Lung (tissue), 12 donors: ENCODE measurements around the gene CASP14. TPM values are rescaled to one million over a fixed set of nuclear protein-coding genes. Genes with fewer than 3 reads are reported as not detected.

ENCODE experiments used
- ATAC-seq: fragments of 200-7000 bp; cut with Tn5 transposase; one replicate; pipeline ENCODE4 v1.9.1; 2020; ENCODE audit warnings: moderate number of reproducible peaks; ENCODE audit not compliant: insufficient read depth, low FRiP score
- DNase-seq, 3 donors: peaks; one replicate each; pipeline ENCODE4 v3.0.0-alpha.2; 2013 to 2017
- H3K27ac ChIP-seq, 2 donors: one replicate each; pipeline ENCODE4 v1.5.1; 2013; ENCODE audit warnings: mild to moderate bottlenecking in 2 of 2, moderate library complexity in 2 of 2, control low read depth in 1 of 2, inconsistent platforms in 1 of 2, low read depth in 1 of 2, low read length in 1 of 2
- H3K27me3 ChIP-seq, 3 donors: one replicate each; pipeline ENCODE4 v1.5.1; 2013; ENCODE audit warnings: low read length in 2 of 3; ENCODE audit not compliant: control insufficient read depth in 3 of 3, insufficient read depth in 3 of 3
- H3K36me3 ChIP-seq, 4 donors: one replicate each; pipeline ENCODE4 v1.5.1; 2013; ENCODE audit warnings: low read length in 4 of 4, mild to moderate bottlenecking in 1 of 4, moderate library complexity in 1 of 4; ENCODE audit not compliant: control insufficient read depth in 4 of 4, insufficient read depth in 4 of 4
- H3K4me1 ChIP-seq, 5 donors: one replicate each; pipeline ENCODE4 v1.5.1; 2013; ENCODE audit warnings: low read length in 5 of 5, mild to moderate bottlenecking in 2 of 5, moderate library complexity in 1 of 5; ENCODE audit not compliant: control insufficient read depth in 5 of 5, insufficient read depth in 5 of 5
- H3K4me3 ChIP-seq: one replicate; pipeline ENCODE4 v1.5.1; 2013; ENCODE audit warnings: mild to moderate bottlenecking, control low read depth, moderate library complexity
- H3K9ac ChIP-seq, 2 donors: one replicate each; pipeline ENCODE4 v1.5.1; 2013; ENCODE audit warnings: low read length in 2 of 2, control low read depth in 1 of 2; ENCODE audit not compliant: insufficient read depth in 1 of 2
- H3K9me3 ChIP-seq, 4 donors: one replicate each; pipeline ENCODE4 v1.5.1; 2013; ENCODE audit warnings: low read length in 3 of 4, mild to moderate bottlenecking in 1 of 4, moderate library complexity in 1 of 4; ENCODE audit not compliant: control insufficient read depth in 4 of 4, insufficient read depth in 3 of 4
- CTCF ChIP-seq: IDR thresholded peaks from 2 replicates; pipeline ENCODE4 v1.5.1; 2012; ENCODE audit warnings: mild to moderate bottlenecking; ENCODE audit errors: control extremely low read depth, extremely low read depth
- WGBS, 2 donors: extraction: QIAGEN DNeasy Blood & Tissue Kit; methylation state at CpG; one replicate each; pipeline ENCODE4 v1.1.7; 2013; 5-methylcytosine and 5-hydroxymethylcytosine counted together
- polyA plus RNA-seq, 2 donors: library from polyadenylated mRNA; stranded (reverse); fragments of 200-250 nt; gene quantifications; one replicate each; pipeline ENCODE4 v1.2.1, GENCODE V29; 2013
- total RNA-seq, 2 donors: library from RNA; depleted of rRNA in 1 of 2; stranded (reverse); fragments of >200 nt in 1 of 2; gene quantifications; one replicate each; pipeline ENCODE4 v1.2.1, GENCODE V29; 2014 to 2021
- donor health status: control.
- donor health status: control.
- donor health status: Bipolar disorder and iron deficiency.
- donor health status: healthy.
- donor health status: DM: yes; HTN: yes; CAD: no.

CASP14 gene
- total and polyA plus RNA-seq, 4 donors: not detected

GRCh38 chr19:15042826-15043225, 6.5 kb upstream of the CASP14 start:
- Histone ChIP-seq H3K9me3 (no peaks in the 10 kb centered on the region), H3K27ac (no peak overlapping the region), H3K4me3 (no peak overlapping the region), H3K9ac (no peak overlapping the region), H3K36me3 (no peaks in the 10 kb centered on the region), H3K27me3 (no peaks in the 10 kb centered on the region), H3K4me1 (peaks cover 0 to 5% (median 0%) of the 10 kb centered on the region in 5 donors)
- ATAC-seq: no peak
- no peak for DNase-seq
- 80 to 88% methylated on average over 2 of the region's 2 CpGs for WGBS, 2 donors
- no peak for TF ChIP-seq CTCF

- H3K27me3 ChIP-seq: peaks cover 0 to 3% (median 0%) of the 10 kb centered on the region in 3 donors
- no peak for TF ChIP-seq CTCF
- DNase-seq (peak; percentile 28 to 89 (median 86)), ATAC-seq (no peak)
- WGBS, 2 donors: 53 to 81% methylated on average over 3 of the region's 3 CpGs
- H3K9me3 ChIP-seq: no peaks in the 10 kb centered on the region
- H3K27ac ChIP-seq: no peak overlapping the region
- no peak overlapping the region for H3K9ac ChIP-seq
- no peaks in the 10 kb centered on the region for H3K4me1 ChIP-seq
- no peak overlapping the region for H3K4me3 ChIP-seq
- H3K36me3 ChIP-seq: no peaks in the 10 kb centered on the region
Observed at GRCh38 chr19:15045506-15045905, 3.8 kb upstream of the CASP14 start.

GRCh38 chr19:15047680-15048079, 1.6 kb upstream of the CASP14 start:
- ATAC-seq: no peak
- Histone ChIP-seq H3K27ac (no peak overlapping the region), H3K9me3 (no peaks in the 10 kb centered on the region), H3K4me1 (no peaks in the 10 kb centered on the region), H3K27me3 (peaks cover 0 to 3% (median 0%) of the 10 kb centered on the region in 3 donors), H3K36me3 (no peaks in the 10 kb centered on the region), H3K9ac (no peak overlapping the region), H3K4me3 (no peak overlapping the region)
- WGBS, 2 donors: 57 to 71% methylated on average over 11 of the region's 11 CpGs
- DNase-seq: no peak
- TF ChIP-seq CTCF: no peak

- no peak for TF ChIP-seq CTCF
- WGBS, 2 donors: 67 to 78% methylated on average over 5 of the region's 5 CpGs
- Histone ChIP-seq H3K27me3 (peaks cover 0 to 3% (median 0%) of the 10 kb centered on the region in 3 donors), H3K9ac (no peak overlapping the region), H3K9me3 (no peaks in the 10 kb centered on the region), H3K27ac (no peak overlapping the region), H3K4me3 (no peak overlapping the region), H3K36me3 (no peaks in the 10 kb centered on the region), H3K4me1 (no peaks in the 10 kb centered on the region)
- no peak for ATAC-seq
- no peak for DNase-seq
Observed at GRCh38 chr19:15048128-15048527, 1.2 kb upstream of the CASP14 start.
